ENCODE measurements around the gene PDCD2.
"Not testable (repeated sequence)": the region's sequence is repeated elsewhere in the genome, so short reads cannot be mapped to it uniquely, and the experiment has no call there.

Gene PDCD2

GRCh38 chr6:170545405-170545804 lies 39.0 kb downstream of the PDCD2 start:
- DNase-seq: no peak

- no peak for DNase-seq
Measured at GRCh38 chr6:170542031-170542719, 42.3 kb downstream of the PDCD2 start.

GRCh38 chr6:170537329-170537728 lies 47.1 kb downstream of the PDCD2 start:
- DNase-seq: no peak

- DNase-seq: no peak
Measured at GRCh38 chr6:170536671-170537070, 47.8 kb downstream of the PDCD2 start.

GRCh38 chr6:170535004-170535403 lies 49.4 kb downstream of the PDCD2 start:
- DNase-seq: no peak

- DNase-seq: no peak
Measured at GRCh38 chr6:170533792-170534191, 50.6 kb downstream of the PDCD2 start.

GRCh38 chr6:170532867-170533488 lies 51.5 kb downstream of the PDCD2 start:
- DNase-seq: no peak

GRCh38 chr6:170529839-170530469 lies 54.5 kb downstream of the PDCD2 start:
- peak; percentile 56 for DNase-seq

- DNase-seq: not testable (repeated sequence)
Measured at GRCh38 chr6:170527995-170528394, 56.4 kb downstream of the PDCD2 start.

GRCh38 chr6:170525795-170526194 lies 58.6 kb downstream of the PDCD2 start:
- DNase-seq: no peak
